WTC11 (cell line): ENCODE results near the gene LASP1.

Experiments
- ZNF121 ChIP-seq: sonication (generic); formaldehyde crosslinking; IDR thresholded peaks from 2 replicates; pipeline ENCODE4 v1.8.0; 2023; ENCODE audit warnings: missing genetic modification reagents
- TF ChIP-seq, protein P1 (sequence below): sonication (generic); formaldehyde crosslinking; conservative IDR thresholded peaks from 2 replicates; pipeline ENCODE4 v1.8.1; 2022; ENCODE audit warnings: mild to moderate bottlenecking, missing genetic modification reagents

DNA sequence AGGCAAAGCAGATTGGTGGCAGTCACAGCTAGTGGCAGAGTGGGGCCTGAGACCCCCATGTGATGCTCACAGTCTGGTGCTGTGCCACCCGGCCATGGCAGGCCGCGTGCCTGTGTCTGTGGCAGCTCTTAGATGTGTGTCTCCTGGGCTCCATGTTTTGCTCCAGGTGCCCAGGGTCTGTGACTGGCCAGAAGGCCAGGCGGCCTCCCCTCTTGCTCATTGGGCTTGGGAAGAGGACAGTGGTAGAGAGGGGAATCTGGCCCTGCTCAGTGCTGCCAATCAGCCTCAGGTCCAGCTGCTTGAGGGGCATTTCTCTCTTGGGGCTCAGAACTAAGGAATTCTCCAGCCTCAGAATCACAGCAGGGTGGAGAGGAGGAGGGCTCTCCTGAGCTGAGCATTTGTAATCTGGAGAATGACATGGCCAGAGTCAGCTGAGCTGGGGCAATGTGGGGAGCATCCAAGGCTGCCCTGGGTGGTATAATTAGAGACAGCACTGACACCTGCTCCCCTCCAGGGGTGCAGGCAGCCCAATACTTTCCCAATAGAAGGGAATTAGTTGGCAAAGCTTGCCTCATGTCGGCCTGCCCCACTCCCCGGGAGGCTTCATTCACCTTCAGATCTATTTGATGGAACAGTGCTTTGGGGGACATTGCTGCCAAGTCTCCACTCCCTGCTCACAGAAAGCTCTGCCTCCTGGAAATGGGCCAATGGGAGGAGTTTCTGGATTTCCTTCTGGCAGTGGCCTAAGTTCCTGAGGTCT, 52.9 kb downstream of the LASP1 start:
- TF ChIP-seq ZNF121, result no peak
- TF ChIP-seq, protein P1, sequence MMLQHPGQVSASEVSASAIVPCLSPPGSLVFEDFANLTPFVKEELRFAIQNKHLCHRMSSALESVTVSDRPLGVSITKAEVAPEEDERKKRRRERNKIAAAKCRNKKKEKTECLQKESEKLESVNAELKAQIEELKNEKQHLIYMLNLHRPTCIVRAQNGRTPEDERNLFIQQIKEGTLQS (CRISPR knock-in tag), result no peak
